Hepatocyte (in vitro differentiated cells): ENCODE results near the gene EOLA1. TPM values are rescaled to one million over a fixed set of nuclear protein-coding genes. Genes with fewer than 3 reads are reported as not detected.
"Not testable (repeated sequence)": the region's sequence is repeated elsewhere in the genome, so short reads cannot be mapped to it uniquely, and the experiment has no call there.

Experiments used
- DNase-seq: peaks from one replicate; pipeline ENCODE4 v3.0.0-alpha.2; 2016; ENCODE audit warnings: low spot score
- H2AFZ ChIP-seq: fragments of 200-600 bp; sonication (generic); 2 replicates; pipeline ENCODE4 v1.6.0; 2016; ENCODE audit warnings: antibody characterized with exemption, mild to moderate bottlenecking
- H3K27ac ChIP-seq: fragments of 200-600 bp; sonication (generic); 2 replicates; pipeline ENCODE4 v1.5.1; 2016; ENCODE audit warnings: mild to moderate bottlenecking
- H3K27me3 ChIP-seq: fragments of 200-600 bp; sonication (generic); 2 replicates; pipeline ENCODE4 v1.6.1; 2016
- H3K36me3 ChIP-seq: fragments of 200-600 bp; sonication (generic); replicated peaks from 2 replicates; pipeline ENCODE4 v1.5.1; 2016; ENCODE audit warnings: low read depth; ENCODE audit not compliant: insufficient read depth
- H3K4me1 ChIP-seq: fragments of 200-600 bp; sonication (generic); 2 replicates; pipeline ENCODE4 v1.5.1; 2016; ENCODE audit warnings: mild to moderate bottlenecking, moderate library complexity; ENCODE audit not compliant: insufficient read depth
- H3K4me2 ChIP-seq: fragments of 200-600 bp; sonication (generic); 2 replicates; pipeline ENCODE4 v1.6.0; 2016
- H3K4me3 ChIP-seq: fragments of 200-600 bp; sonication (generic); 2 replicates; pipeline ENCODE4 v1.5.1; 2016; ENCODE audit warnings: mild to moderate bottlenecking
- H3K79me2 ChIP-seq: fragments of 200-600 bp; sonication (generic); 2 replicates; pipeline ENCODE4 v1.6.0; 2017; ENCODE audit warnings: mild to moderate bottlenecking
- H3K9me2 ChIP-seq: fragments of 200-600 bp; sonication (generic); replicated peaks from 2 replicates; pipeline ENCODE4 v1.6.0; 2017; ENCODE audit warnings: mild to moderate bottlenecking; ENCODE audit not compliant: insufficient read depth
- H3K9me3 ChIP-seq: fragments of 200-600 bp; sonication (generic); 2 replicates; pipeline ENCODE4 v1.5.1; 2016; ENCODE audit warnings: low read depth, mild to moderate bottlenecking
- H4K20me1 ChIP-seq: fragments of 200-600 bp; sonication (generic); 2 replicates; pipeline ENCODE4 v1.6.0; 2016; ENCODE audit warnings: mild to moderate bottlenecking; ENCODE audit not compliant: insufficient read depth, poor library complexity, severe bottlenecking
- CTCF ChIP-seq: fragments of 200-600 bp; sonication (generic); IDR thresholded peaks from 2 replicates; pipeline ENCODE4 v1.5.1; 2016; ENCODE audit warnings: antibody characterized with exemption, mild to moderate bottlenecking; ENCODE audit not compliant: poor library complexity
- EZH2 ChIP-seq: fragments of 200-600 bp; sonication (generic); IDR thresholded peaks from 2 replicates; pipeline ENCODE4 v1.6.1; 2016; ENCODE audit warnings: antibody characterized with exemption, mild to moderate bottlenecking, borderline replicate concordance
- EZH2phosphoT487 ChIP-seq: fragments of 200-600 bp; sonication (generic); IDR thresholded peaks from one replicate; pipeline ENCODE4 v1.6.1; 2018; ENCODE audit warnings: antibody characterized with exemption, mild to moderate bottlenecking, low read depth, moderate library complexity; ENCODE audit not compliant: unreplicated experiment, severe bottlenecking
- WGBS: methylation state at CpG from one replicate; pipeline ENCODE4 v1.1.6; 2016; ENCODE audit warnings: low lambda C conversion rate; ENCODE audit errors: missing lambda C conversion rate; 5-methylcytosine and 5-hydroxymethylcytosine counted together
- polyA plus RNA-seq: library from polyadenylated mRNA; unstranded; fragments of >200 nt; fragmentation: Nextera tagmentation; extraction: Ambion mirVana; gene quantifications from 2 replicates; pipeline ENCODE4 v1.2.1, GENCODE V29; 2016
- total RNA-seq: library from RNA; depleted of rRNA; stranded (reverse); fragments of >200 nt; gene quantifications from 2 replicates; pipeline ENCODE4 v1.2.3, GENCODE V29; 2014

The EOLA1 gene
- total and polyA plus RNA-seq, 2 experiments from 2014 or later, result 9.1 to 13.4 TPM

GRCh38 chrX:149497626-149498025 is 43.2 kb upstream of the EOLA1 start:
- WGBS, result 75% methylated on average over 2 of the region's 2 CpGs
- TF ChIP-seq EZH2 (no peak), EZH2phosphoT487 (no peak), CTCF (no peak)

GRCh38 chrX:149498767-149499166 is 42.0 kb upstream of the EOLA1 start:
- Histone ChIP-seq H3K79me2 (no peaks in the 10 kb centered on the region), H3K4me2 (no peak overlapping the region), H3K27ac (no peak overlapping the region), H3K9me3 (no peaks in the 10 kb centered on the region), H3K4me3 (no peak overlapping the region), H3K36me3 (no peaks in the 10 kb centered on the region), H2AFZ (no peak overlapping the region), H3K27me3 (no peaks in the 10 kb centered on the region), H3K4me1 (no peaks in the 10 kb centered on the region), H4K20me1 (no peaks in the 10 kb centered on the region), H3K9me2 (no peaks in the 10 kb centered on the region)
- WGBS, result 68% methylated on average over 4 of the region's 4 CpGs
- TF ChIP-seq CTCF (no peak), EZH2phosphoT487 (no peak), EZH2 (no peak)
- DNase-seq, result no peak

More at GRCh38 chrX:149497626-149498025, 43.2 kb upstream of the EOLA1 start:
- Histone ChIP-seq H3K36me3 (no peaks in the 10 kb centered on the region), H3K27ac (no peak overlapping the region), H2AFZ (no peak overlapping the region), H4K20me1 (no peaks in the 10 kb centered on the region), H3K9me3 (no peaks in the 10 kb centered on the region), H3K79me2 (no peaks in the 10 kb centered on the region), H3K9me2 (no peaks in the 10 kb centered on the region), H3K4me3 (no peak overlapping the region), H3K4me1 (no peaks in the 10 kb centered on the region), H3K4me2 (no peak overlapping the region), H3K27me3 (no peaks in the 10 kb centered on the region)
- no peak for DNase-seq

DNA sequence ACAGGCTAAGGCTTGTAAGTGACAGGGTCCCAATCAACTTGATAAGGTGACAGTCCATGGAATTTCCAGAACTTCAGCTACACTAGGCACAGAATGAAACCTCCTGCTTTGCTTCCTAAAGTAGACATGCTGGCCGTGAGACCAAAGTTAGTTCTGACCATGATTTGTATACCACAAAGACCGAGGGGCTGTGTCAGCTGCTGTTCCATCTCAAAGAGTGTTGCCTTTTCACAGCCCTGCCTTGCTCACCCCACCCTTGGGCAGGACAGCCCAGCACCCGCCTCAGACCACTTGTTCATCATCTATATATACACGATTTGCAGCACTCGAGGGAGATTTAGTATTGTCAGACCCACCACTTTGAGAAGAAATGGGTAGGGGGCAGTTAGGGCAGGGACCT is 41.0 kb upstream of the EOLA1 start:
- TF ChIP-seq EZH2, result no peak
- no peak for TF ChIP-seq CTCF
- no peak for TF ChIP-seq EZH2phosphoT487
- H3K36me3 ChIP-seq, result no peaks in the 10 kb centered on the region
- H3K79me2 ChIP-seq, result no peaks in the 10 kb centered on the region
- no peak overlapping the region for H3K4me2 ChIP-seq
- no peaks in the 10 kb centered on the region for H4K20me1 ChIP-seq
- no peak overlapping the region for H2AFZ ChIP-seq
- WGBS, result 64% methylated on average over 5 of the region's 5 CpGs
- DNase-seq, result no peak
- H3K9me2 ChIP-seq, result no peaks in the 10 kb centered on the region
- no peaks in the 10 kb centered on the region for H3K27me3 ChIP-seq
- H3K4me1 ChIP-seq, result no peaks in the 10 kb centered on the region
- no peak overlapping the region for H3K4me3 ChIP-seq
- no peak overlapping the region for H3K27ac ChIP-seq
- H3K9me3 ChIP-seq, result no peaks in the 10 kb centered on the region

DNA sequence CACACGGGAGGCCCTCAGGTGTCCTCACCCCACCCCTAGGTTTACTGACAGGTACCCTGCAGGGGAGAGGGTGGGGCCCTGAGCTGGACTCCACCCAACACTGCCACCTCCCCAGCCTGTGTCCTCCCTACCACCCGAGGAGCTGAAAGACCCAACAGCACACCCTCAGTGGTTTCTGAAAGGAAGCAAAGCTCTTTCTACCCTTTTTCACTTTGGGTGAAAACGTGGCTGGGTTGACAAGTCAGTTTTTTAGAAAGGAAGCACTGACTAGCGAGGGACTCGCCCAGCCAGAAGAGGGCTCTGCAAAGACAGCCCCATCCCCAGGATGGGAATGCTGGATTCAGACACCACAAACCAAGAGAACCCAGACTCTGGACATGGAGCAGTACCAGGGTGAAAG is 37.9 kb upstream of the EOLA1 start:
- not testable (repeated sequence) for DNase-seq, H3K27me3 ChIP-seq, H3K4me2 ChIP-seq, H3K36me3 ChIP-seq, H3K9me3 ChIP-seq, H3K4me1 ChIP-seq, H3K27ac ChIP-seq, H3K9me2 ChIP-seq, H4K20me1 ChIP-seq, H3K4me3 ChIP-seq, H2AFZ ChIP-seq, H3K79me2 ChIP-seq
- WGBS, result 77% methylated on average over 5 of the region's 5 CpGs

GRCh38 chrX:149503446-149503845 is 37.4 kb upstream of the EOLA1 start:
- H3K9me2 ChIP-seq, H4K20me1 ChIP-seq, H2AFZ ChIP-seq, H3K4me3 ChIP-seq, H3K79me2 ChIP-seq, H3K4me1 ChIP-seq, H3K27me3 ChIP-seq, H3K9me3 ChIP-seq, H3K4me2 ChIP-seq, H3K27ac ChIP-seq, H3K36me3 ChIP-seq: not testable (repeated sequence)
- 44% methylated on average over 6 of the region's 10 CpGs for WGBS
- DNase-seq, result peak; percentile 27
